ENCODE results near the gene SKAP2.

- TF ChIP-seq CTCF (conservative IDR thresholded peaks at IDR 0.05 in 1 of 2, IDR thresholded peaks at IDR 0.05 in 1 of 2; ENCODE audit: low read depth in 1 of 2, low read length in 2 of 2) (no peak), EZH2 (IDR thresholded peaks at IDR 0.05; ENCODE audit: low read length, missing control alignments) (no peak)
Observed at GRCh38 chr7:26743205-26743604, 121.2 kb downstream of the SKAP2 start.

All from fibroblast of lung (primary cell).